ENCODE results near the gene TRPV5. TPM values are rescaled to one million over a fixed set of nuclear protein-coding genes. Genes with fewer than 3 reads are reported as not detected.

The TRPV5 gene
- total and polyA plus RNA-seq, 2 of the 4 experiments (the other 2 are of a cell fraction), result not detected

DNA sequence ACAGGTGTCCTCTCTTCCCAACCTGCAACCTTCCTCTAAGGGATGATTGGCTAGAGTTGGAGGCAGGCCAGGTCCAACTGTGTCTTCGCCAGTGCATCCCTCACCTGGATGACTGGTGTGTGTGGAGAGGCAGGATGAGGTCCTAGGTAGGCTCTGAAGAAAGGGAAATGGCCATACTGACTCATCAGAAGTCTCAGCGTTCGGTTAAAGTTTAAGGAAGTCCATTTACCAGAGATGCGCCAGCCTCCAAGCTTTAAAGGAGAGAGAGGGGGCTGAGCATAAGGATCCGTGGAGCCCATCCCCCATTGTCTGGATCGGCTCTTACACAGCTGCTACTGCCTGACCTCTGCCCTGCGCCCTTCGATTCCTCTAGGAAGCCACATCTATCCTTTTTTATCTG is 24.2 kb upstream of the TRPV5 start:
- no TSS peak for BruUV-seq (replicated peaks)
- Histone ChIP-seq H3K9me3 (ENCODE audit: control insufficient read depth, insufficient read depth, low read length) (peaks cover 9% of the 10 kb centered on the region; the same call in 1 of the 2 replicates), H3K27ac (ENCODE audit: insufficient read depth, low read length) (no peak overlapping the region), H4K20me1 (ENCODE audit: insufficient read depth, low read length) (no peaks in the 10 kb centered on the region), H3K14ac (replicated peaks; ENCODE audit: low read depth, low read length) (no peak overlapping the region), H3K4ac (ENCODE audit: low read depth, low read length) (no peak overlapping the region), H2BK5ac (ENCODE audit: low read depth, low read length, poor library complexity, severe bottlenecking) (no peak overlapping the region), H4K91ac (ENCODE audit: insufficient read depth, low read depth, low read length) (no peak overlapping the region), H3K56ac (ENCODE audit: extremely low read depth, insufficient read depth, low read length) (no peak overlapping the region), H2AK5ac (ENCODE audit: low read depth, low read length) (no peak overlapping the region), H3K36me3 (ENCODE audit: control insufficient read depth, insufficient read depth, low read length) (no peaks in the 10 kb centered on the region), H4K8ac (ENCODE audit: low read depth in 2 of 2, low read length in 2 of 2) (no peak overlapping the region), H3K4me2 (ENCODE audit: low read depth, low read length) (no peak overlapping the region), H3K18ac (ENCODE audit: low read depth, low read length) (no peak overlapping the region), H3K79me1 (ENCODE audit: low read depth in 1 of 2, low read length in 2 of 2) (no peaks in the 10 kb centered on the region), H3K27me3 (ENCODE audit: control insufficient read depth, insufficient read depth, low read length) (no peaks in the 10 kb centered on the region), H2BK20ac (ENCODE audit: low read depth, low read length) (no peak overlapping the region), H2AFZ (replicated peaks; ENCODE audit: low read length, poor library complexity) (no peak overlapping the region), H3K4me1 (ENCODE audit: control insufficient read depth, insufficient read depth, low read length) (no peaks in the 10 kb centered on the region), H3K9me1 (ENCODE audit: insufficient read depth, low read length) (no peaks in the 10 kb centered on the region), H3K4me3 (ENCODE audit: insufficient read depth, low read depth, low read length) (no peak overlapping the region), H3K9ac (ENCODE audit: low read depth, low read length) (no peak overlapping the region), H4K5ac (ENCODE audit: low read depth, low read length) (no peak overlapping the region), H2BK120ac (ENCODE audit: low read depth, low read length) (no peak overlapping the region), H3K23ac (ENCODE audit: low read depth, low read length) (no peak overlapping the region), H2BK15ac (ENCODE audit: low read depth, low read length) (no peak overlapping the region), H2AK9ac (replicated peaks; ENCODE audit: low read depth, low read length, poor library complexity) (no peak overlapping the region)
- DNase-seq, result no peak
- ChIA-PET CTCF (interaction anchor here (0.6 kb wide), 1 partner anchor 46 kb away, joined by 3 read pairs; no protein-coding TSS in a partner anchor), POLR2A (ENCODE audit: unreplicated experiment) (no interaction called here)
- WGBS, 2 experiments (ENCODE audit: extremely low coverage in 2 of 2, insufficient read length in 1 of 2), result no CpG with 5 or more reads among the region's 8 CpGs
- ATAC-seq (ENCODE audit: low read depth), result no peak
- dilution Hi-C loops (cut with HindIII; ENCODE audit: low sequenced_read_pairs, unreplicated experiment) (no loop called here), in situ Hi-C loops (cut with MboI; ENCODE audit: low sequenced_read_pairs) (no loop called here), intact Hi-C loops (cut with micrococcal nuclease) (no loop called here)
- TF ChIP-seq ELK1 (IDR thresholded peaks at IDR 0.05; ENCODE audit: borderline replicate concordance, low read depth, low read length) (no peak), CHD1 (IDR thresholded peaks at IDR 0.05; ENCODE audit: low read depth, low read length) (no peak), SMC3 (IDR thresholded peaks at IDR 0.05; ENCODE audit: low read depth, low read length) (no peak), RFX5 (IDR thresholded peaks at IDR 0.05; ENCODE audit: low read depth, low read length) (no peak), MAZ (IDR thresholded peaks at IDR 0.05; ENCODE audit: borderline replicate concordance, low read depth, low read length) (no peak), BHLHE40 (IDR thresholded peaks at IDR 0.05; ENCODE audit: low read depth, low read length) (no peak), NFE2L2 (IDR thresholded peaks at IDR 0.05; ENCODE audit: low read depth, low read length) (no peak), RAD21 (IDR thresholded peaks at IDR 0.05; ENCODE audit: low read length) (no peak), FOS (IDR thresholded peaks at IDR 0.05; ENCODE audit: low read depth, low read length) (no peak)
- TF ChIP-seq, protein P1, sequence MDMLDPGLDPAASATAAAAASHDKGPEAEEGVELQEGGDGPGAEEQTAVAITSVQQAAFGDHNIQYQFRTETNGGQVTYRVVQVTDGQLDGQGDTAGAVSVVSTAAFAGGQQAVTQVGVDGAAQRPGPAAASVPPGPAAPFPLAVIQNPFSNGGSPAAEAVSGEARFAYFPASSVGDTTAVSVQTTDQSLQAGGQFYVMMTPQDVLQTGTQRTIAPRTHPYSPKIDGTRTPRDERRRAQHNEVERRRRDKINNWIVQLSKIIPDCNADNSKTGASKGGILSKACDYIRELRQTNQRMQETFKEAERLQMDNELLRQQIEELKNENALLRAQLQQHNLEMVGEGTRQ (IDR thresholded peaks at IDR 0.05; ENCODE audit: low read depth, low read length), result no peak
